AG09309 (cell line): ENCODE results near the gene COL9A1.

Experiments
- DNase-seq: peaks from one replicate; pipeline ENCODE4 v3.0.0-alpha.2; 2010; ENCODE audit warnings: low read depth
- H3K4me3 ChIP-seq: 2 replicates; pipeline ENCODE4 v1.5.1; 2011; ENCODE audit warnings: mild to moderate bottlenecking, low read depth, low read length, moderate library complexity; ENCODE audit not compliant: control insufficient read depth
- CTCF ChIP-seq: IDR thresholded peaks from 2 replicates; pipeline ENCODE4 v1.5.1; 2011; ENCODE audit warnings: mild to moderate bottlenecking, low read depth, low read length, inconsistent platforms; ENCODE audit not compliant: insufficient read depth, control insufficient read depth; ENCODE audit errors: missing control alignments

The COL9A1 gene

GRCh38 chr6:70280400-70280853, 22.5 kb downstream of the COL9A1 start:
- H3K4me3 ChIP-seq: no peak overlapping the region
- no peak for DNase-seq
- TF ChIP-seq CTCF: no peak

- no peak overlapping the region for H3K4me3 ChIP-seq
- TF ChIP-seq CTCF: no peak
- no peak for DNase-seq
Observed at GRCh38 chr6:70277470-70277869, 25.4 kb downstream of the COL9A1 start.

- no peak for TF ChIP-seq CTCF
- DNase-seq: no peak
- no peak overlapping the region for H3K4me3 ChIP-seq
Observed at GRCh38 chr6:70274338-70274737, 28.5 kb downstream of the COL9A1 start.

GRCh38 chr6:70272071-70272470, 30.8 kb downstream of the COL9A1 start:
- H3K4me3 ChIP-seq: no peak overlapping the region
- no peak for DNase-seq
- TF ChIP-seq CTCF: no peak

DNA sequence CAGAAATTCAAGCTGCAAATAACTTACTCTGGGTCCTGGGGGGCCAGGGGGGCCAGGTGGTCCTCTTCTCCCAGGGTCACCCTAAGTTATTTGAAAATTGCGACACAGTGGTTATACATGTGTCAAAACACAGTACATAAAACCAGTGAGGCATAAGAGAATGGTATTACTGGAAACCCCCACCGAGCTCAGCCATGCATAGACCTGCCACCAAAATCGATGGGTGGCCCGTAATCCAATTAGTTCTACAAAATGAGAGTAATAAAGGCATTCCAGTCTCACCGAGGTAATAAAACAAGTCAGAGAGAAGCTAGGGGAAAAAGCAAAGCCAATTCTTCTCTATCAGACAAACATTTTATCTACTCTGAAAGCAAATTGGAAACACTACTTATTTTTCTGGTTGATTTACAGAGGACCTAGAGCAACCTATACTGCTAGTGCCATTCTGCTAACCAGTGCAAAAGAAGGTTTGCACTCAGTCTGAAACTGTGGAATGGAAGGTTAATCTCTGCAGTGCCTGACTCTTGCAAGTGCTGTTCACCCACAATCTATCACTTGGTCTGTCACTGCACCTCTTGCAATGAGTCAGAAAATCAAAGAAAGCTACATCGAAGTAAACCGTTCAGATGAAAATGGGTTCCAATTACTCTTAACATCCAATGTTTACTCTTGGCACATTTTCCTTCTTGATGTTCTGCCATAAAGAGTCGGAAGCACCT, 32.4 kb downstream of the COL9A1 start:
- TF ChIP-seq CTCF: no peak
- no peak overlapping the region for H3K4me3 ChIP-seq
- DNase-seq: no peak

- no peak for DNase-seq
- no peak for TF ChIP-seq CTCF
- H3K4me3 ChIP-seq: no peak overlapping the region
Observed at GRCh38 chr6:70266142-70266541, 36.7 kb downstream of the COL9A1 start.

GRCh38 chr6:70264306-70264705, 38.6 kb downstream of the COL9A1 start:
- H3K4me3 ChIP-seq: no peak overlapping the region
- TF ChIP-seq CTCF: no peak
- DNase-seq: no peak
